Common myeloid progenitor, CD34-positive (primary cell): Measurements from ENCODE around the gene ONECUT3.

Experiments used
- CTCF ChIA-PET: fragments of 350-600 bp; sonication (Branson Sonifier 250); formaldehyde crosslinking; loops from one replicate; lab custom pipeline; 2021; ENCODE audit warnings: antibody characterized with exemption; lab: Charles Lee
- POLR2A ChIA-PET: fragments of 350-600 bp; sonication (Branson Sonifier 250); formaldehyde crosslinking; loops from one replicate; lab custom pipeline; 2021; ENCODE audit warnings: antibody characterized with exemption; lab: Charles Lee
- DNase-seq, 3 donors: peaks; one replicate each; pipeline versions ENCODE4 v3.0.0 to v3.0.0-alpha.2; 2013
- H3K27ac ChIP-seq, 2 experiments: 1 replicate in 1 of 2; 2 replicates in 1 of 2; pipeline ENCODE4 v1.7.0; 2013; ENCODE audit warnings: inconsistent platforms in 2 of 2, low read length in 2 of 2, mild to moderate bottlenecking in 2 of 2, low read depth in 1 of 2, moderate library complexity in 1 of 2; ENCODE audit not compliant: severe bottlenecking in 2 of 2, insufficient read depth in 1 of 2, poor library complexity in 1 of 2
- H3K27me3 ChIP-seq, 5 experiments: replicated peaks in 2 of 5; 1 replicate in 3 of 5; 2 replicates in 2 of 5; pipeline versions ENCODE4 v1.6.1 to v1.7.0; 2013; ENCODE audit warnings: low read length in 4 of 5, mild to moderate bottlenecking in 2 of 5, moderate library complexity in 2 of 5, inconsistent platforms in 1 of 5; ENCODE audit not compliant: insufficient read depth in 5 of 5, control insufficient read depth in 4 of 5
- H3K36me3 ChIP-seq, 4 experiments: 1 replicate in 2 of 4; 2 replicates in 2 of 4; pipeline versions ENCODE4 v1.6.1 to v1.7.0; 2013; ENCODE audit warnings: low read length in 3 of 4, control low read depth in 1 of 4, mild to moderate bottlenecking in 1 of 4; ENCODE audit not compliant: control insufficient read depth in 4 of 4, insufficient read depth in 4 of 4
- H3K4me1 ChIP-seq, 4 experiments: 1 replicate in 3 of 4; 2 replicates in 1 of 4; pipeline versions ENCODE4 v1.6.1 to v1.7.1; 2013; ENCODE audit warnings: low read length in 3 of 4, mild to moderate bottlenecking in 3 of 4, control low read depth in 1 of 4, inconsistent platforms in 1 of 4, moderate library complexity in 1 of 4; ENCODE audit not compliant: control insufficient read depth in 4 of 4, insufficient read depth in 4 of 4; ENCODE audit errors: control extremely low read depth in 1 of 4
- H3K4me3 ChIP-seq, 7 experiments: 1 replicate in 4 of 7; 2 replicates in 3 of 7; pipeline versions ENCODE4 v1.5.1 to v1.7.0; 2013; ENCODE audit warnings: mild to moderate bottlenecking in 7 of 7, low read length in 6 of 7, moderate library complexity in 6 of 7, inconsistent platforms in 2 of 7, low read depth in 2 of 7, control low read depth in 1 of 7; ENCODE audit not compliant: insufficient read depth in 4 of 7, control insufficient read depth in 1 of 7; ENCODE audit errors: extremely low read depth in 1 of 7
- H3K9me3 ChIP-seq, 5 experiments: 1 replicate in 4 of 5; 2 replicates in 1 of 5; pipeline versions ENCODE4 v1.6.1 to v1.7.1; 2013; ENCODE audit warnings: low read length in 4 of 5, mild to moderate bottlenecking in 2 of 5, inconsistent platforms in 1 of 5, low read depth in 1 of 5, moderate library complexity in 1 of 5; ENCODE audit not compliant: control insufficient read depth in 4 of 5, insufficient read depth in 2 of 5; ENCODE audit errors: control extremely low read depth in 1 of 5
- WGBS: methylation state at CpG from one replicate; pipeline ENCODE4 v1.1.5; 2013; ENCODE audit not compliant: insufficient coverage; 5-methylcytosine and 5-hydroxymethylcytosine counted together

The ONECUT3 gene

DNA sequence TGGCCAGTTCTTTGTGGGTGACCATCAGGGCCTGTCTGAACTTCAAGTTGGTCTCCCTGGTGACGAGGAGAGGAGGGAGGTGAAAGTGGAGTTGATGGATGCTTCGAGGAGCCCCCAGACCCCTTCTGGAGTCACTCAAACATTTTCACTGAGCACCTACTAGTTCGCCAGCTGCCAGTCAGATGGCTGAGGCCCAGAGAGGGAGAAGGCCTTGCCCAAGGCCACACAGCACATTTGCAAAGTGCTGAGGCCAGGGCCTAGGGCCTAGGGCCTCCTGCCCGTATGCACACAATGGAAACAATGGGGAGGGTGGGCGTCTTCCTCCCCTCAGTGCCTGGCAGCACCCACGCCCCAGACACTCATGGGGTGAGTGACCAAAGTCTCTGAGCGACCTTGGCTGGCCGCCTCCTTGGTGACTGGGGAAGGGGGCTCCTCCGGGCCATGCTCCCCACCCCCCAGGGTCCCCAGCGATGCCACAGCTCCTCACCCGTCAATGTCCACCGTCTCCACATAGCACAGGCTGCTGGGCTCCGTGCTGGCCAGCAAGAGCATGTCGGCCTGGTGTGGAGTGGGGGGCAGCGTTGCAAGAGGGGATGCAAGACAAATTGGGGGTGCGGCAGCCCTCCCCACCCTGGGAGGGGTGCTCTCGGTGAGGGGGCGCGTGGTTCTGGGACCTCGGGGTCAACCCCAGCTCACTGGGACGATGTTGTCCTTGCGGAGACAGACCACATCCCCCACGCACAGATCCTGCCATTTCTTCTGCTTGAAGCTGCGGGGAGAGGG is 52.3 kb downstream of the ONECUT3 start:
- ChIA-PET CTCF (interaction anchor here (1.0 to 3.5 kb wide), 3 partner anchors 11 to 132 kb away, joined by 3 to 16 read pairs (median 3); no protein-coding TSS in a partner anchor), POLR2A (no interaction called here)
- WGBS: 94% methylated on average over 20 of the region's 24 CpGs
- Histone ChIP-seq H3K4me3 (no peak overlapping the region), H3K27ac (no peak overlapping the region), H3K4me1 (no peaks in the 10 kb centered on the region), H3K27me3 (no peaks in the 10 kb centered on the region), H3K9me3 (no peaks in the 10 kb centered on the region), H3K36me3 (peaks cover 0 to 5% (median 2%) of the 10 kb centered on the region in 4 experiments)
- DNase-seq: no peak

- DNase-seq: no peak
- Histone ChIP-seq H3K4me3 (no peak overlapping the region), H3K4me1 (peaks cover 0 to 3% (median 1%) of the 10 kb centered on the region in 4 experiments), H3K9me3 (no peaks in the 10 kb centered on the region), H3K27ac (no peak overlapping the region), H3K36me3 (peaks cover 0 to 5% (median 2%) of the 10 kb centered on the region in 4 experiments), H3K27me3 (no peaks in the 10 kb centered on the region)
- ChIA-PET POLR2A (no interaction called here), CTCF (interaction anchor here (1.5 to 3.5 kb wide), 3 partner anchors 11 to 35 kb away, joined by 3 to 16 read pairs (median 7); no protein-coding TSS in a partner anchor)
- 94% methylated on average over 41 of the region's 45 CpGs for WGBS
These were observed 53.1 kb downstream of the ONECUT3 start for GRCh38 chr19:1806184-1807029.

- Histone ChIP-seq H3K27ac (no peak overlapping the region), H3K36me3 (peaks cover 0 to 5% (median 2%) of the 10 kb centered on the region in 4 experiments), H3K27me3 (no peaks in the 10 kb centered on the region), H3K9me3 (no peaks in the 10 kb centered on the region), H3K4me3 (no peak overlapping the region), H3K4me1 (peaks cover 0 to 10% (median 6%) of the 10 kb centered on the region in 4 experiments)
- CTCF ChIA-PET: interaction anchor here (1.5 to 3.5 kb wide), 3 partner anchors 12 to 36 kb away, joined by 3 to 16 read pairs (median 7); no protein-coding TSS in a partner anchor
- no peak for DNase-seq
- POLR2A ChIA-PET: no interaction called here
- 96% methylated on average over 21 of the region's 28 CpGs for WGBS
These were observed 53.9 kb downstream of the ONECUT3 start for GRCh38 chr19:1807030-1807694.

DNA sequence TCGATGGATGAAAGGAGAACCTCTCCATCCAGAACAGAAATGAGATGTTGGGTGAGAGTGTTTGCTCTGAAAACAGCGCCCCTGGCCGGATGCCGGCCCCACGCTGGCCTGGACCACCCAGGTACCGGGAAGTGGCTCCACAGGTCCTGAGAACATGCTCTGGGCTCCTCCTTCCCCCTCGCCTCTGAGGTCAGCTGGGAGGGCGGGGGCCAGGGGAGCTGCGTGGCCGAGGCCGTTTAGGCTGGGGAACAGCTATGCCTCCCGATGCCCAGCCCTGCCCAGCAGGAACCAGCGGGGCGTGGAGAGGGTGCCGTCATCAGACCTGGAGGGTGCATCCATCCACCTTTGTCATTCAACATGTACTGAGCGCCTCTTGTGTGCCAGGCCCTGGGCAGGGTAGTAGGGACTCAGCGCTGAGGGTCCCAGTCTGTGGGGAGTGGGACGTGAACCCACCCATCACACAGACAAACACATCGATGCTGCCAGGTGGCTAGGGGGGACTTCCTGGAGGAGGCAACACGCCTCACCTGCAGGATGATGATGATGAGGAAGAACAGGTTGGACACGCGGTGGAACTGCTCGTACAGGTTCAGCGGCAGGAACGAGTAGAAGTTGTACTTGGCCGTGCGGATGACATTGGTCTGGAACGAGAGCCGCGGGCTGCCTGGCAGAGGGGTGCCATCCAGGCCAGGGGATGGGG is 54.5 kb downstream of the ONECUT3 start:
- Histone ChIP-seq H3K4me3 (no peak overlapping the region), H3K27ac (no peak overlapping the region), H3K9me3 (no peaks in the 10 kb centered on the region), H3K27me3 (no peaks in the 10 kb centered on the region), H3K36me3 (peaks cover 0 to 4% (median 1%) of the 10 kb centered on the region in 4 experiments), H3K4me1 (peaks cover 0 to 14% (median 10%) of the 10 kb centered on the region in 4 experiments)
- 98% methylated on average over 29 of the region's 30 CpGs for WGBS
- ChIA-PET POLR2A (no interaction called here), CTCF (interaction anchor here (1.5 to 3.5 kb wide), 3 partner anchors 13 to 36 kb away, joined by 3 to 16 read pairs (median 7); no protein-coding TSS in a partner anchor)
- no peak for DNase-seq

DNA sequence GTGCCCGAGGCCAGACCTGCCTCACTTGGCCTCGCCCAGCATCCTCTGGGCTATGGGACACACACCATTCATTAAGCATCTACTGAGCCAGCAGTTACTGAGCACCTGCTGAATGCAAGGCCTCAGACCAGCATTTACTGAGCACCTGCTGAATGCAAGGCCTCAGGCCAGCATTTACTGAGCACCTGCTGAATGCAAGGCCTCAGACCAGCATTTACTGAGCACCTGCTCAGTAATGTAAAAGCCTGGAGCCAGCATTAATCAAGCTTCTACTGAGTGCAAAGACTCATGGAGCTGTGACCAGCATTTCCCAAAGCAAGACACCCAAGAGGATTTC is 55.1 kb downstream of the ONECUT3 start:
- Histone ChIP-seq H3K36me3 (peaks cover 0 to 4% (median 1%) of the 10 kb centered on the region in 4 experiments), H3K27me3 (no peaks in the 10 kb centered on the region), H3K27ac (no peak overlapping the region), H3K4me3 (no peak overlapping the region), H3K4me1 (peaks cover 0 to 20% (median 15%) of the 10 kb centered on the region in 4 experiments), H3K9me3 (no peaks in the 10 kb centered on the region)
- ChIA-PET POLR2A (no interaction called here), CTCF (interaction anchor here (1.0 to 1.2 kb wide), 2 partner anchors 18 to 31 kb away, joined by 3 to 4 read pairs; no protein-coding TSS in a partner anchor)
- 100% methylated on average over 2 of the region's 2 CpGs for WGBS
- no peak for DNase-seq

DNA sequence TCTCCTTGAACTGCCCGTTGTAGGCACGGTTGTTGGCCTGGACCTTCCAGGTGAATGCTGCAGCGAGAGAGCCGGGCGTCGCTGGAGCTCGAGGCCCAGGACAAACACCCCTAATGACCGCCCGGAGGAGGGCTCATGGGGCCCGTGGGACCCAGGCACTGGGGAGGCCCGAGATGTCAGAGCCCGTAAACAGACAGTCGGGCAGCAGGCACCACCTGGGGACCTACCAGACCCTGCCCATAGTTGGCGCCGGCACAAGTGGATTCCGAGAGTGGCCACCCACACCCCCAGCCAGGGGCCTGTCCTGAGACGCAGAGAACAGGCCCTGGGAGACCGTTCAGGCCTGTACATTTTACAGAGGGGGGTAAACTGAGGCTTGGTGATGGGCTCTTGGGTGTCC is 56.4 kb downstream of the ONECUT3 start:
- Histone ChIP-seq H3K27me3 (no peaks in the 10 kb centered on the region), H3K4me1 (peaks cover 0 to 25% (median 22%) of the 10 kb centered on the region in 4 experiments), H3K36me3 (peaks cover 0 to 6% (median 4%) of the 10 kb centered on the region in 4 experiments), H3K4me3 (no peak overlapping the region), H3K27ac (no peak overlapping the region), H3K9me3 (no peaks in the 10 kb centered on the region)
- ChIA-PET POLR2A (no interaction called here), CTCF (interaction anchor here (1.2 to 2.2 kb wide), 2 partner anchors 16 to 137 kb away, joined by 4 to 10 read pairs; no protein-coding TSS in a partner anchor)
- no peak for DNase-seq
- WGBS: 96% methylated on average over 17 of the region's 18 CpGs
